MM.1S (cell line): Measurements from ENCODE around the gene ADPRS.

Experiments
- CTCF ChIP-seq: fragments of 300-600 bp; sonication (generic); IDR thresholded peaks from 2 replicates; pipeline ENCODE4 v1.5.1; 2016; ENCODE audit warnings: antibody characterized with exemption, low read length, mixed read lengths
- EZH2 ChIP-seq: fragments of 300-600 bp; sonication (generic); optimal IDR thresholded peaks from 2 replicates; pipeline ENCODE3; 2017; ENCODE audit warnings: low read depth, mild to moderate bottlenecking, antibody characterized with exemption, low read length, mixed read lengths
- EZH2phosphoT487 ChIP-seq: fragments of 300-600 bp; sonication (generic); IDR thresholded peaks from 2 replicates; pipeline ENCODE4 v1.6.1; 2018; ENCODE audit warnings: antibody characterized with exemption, low read length

GRCh38 chr1:36097693-36098585 lies 9.2 kb downstream of the ADPRS start:
- no peak for TF ChIP-seq CTCF
- no peak for TF ChIP-seq EZH2
- TF ChIP-seq EZH2phosphoT487: no peak
